ENCODE data around the gene SLC24A4.
A peak's percentile ranks its signal among the peaks of the same experiment; 100 is the strongest.

Gene SLC24A4

DNA sequence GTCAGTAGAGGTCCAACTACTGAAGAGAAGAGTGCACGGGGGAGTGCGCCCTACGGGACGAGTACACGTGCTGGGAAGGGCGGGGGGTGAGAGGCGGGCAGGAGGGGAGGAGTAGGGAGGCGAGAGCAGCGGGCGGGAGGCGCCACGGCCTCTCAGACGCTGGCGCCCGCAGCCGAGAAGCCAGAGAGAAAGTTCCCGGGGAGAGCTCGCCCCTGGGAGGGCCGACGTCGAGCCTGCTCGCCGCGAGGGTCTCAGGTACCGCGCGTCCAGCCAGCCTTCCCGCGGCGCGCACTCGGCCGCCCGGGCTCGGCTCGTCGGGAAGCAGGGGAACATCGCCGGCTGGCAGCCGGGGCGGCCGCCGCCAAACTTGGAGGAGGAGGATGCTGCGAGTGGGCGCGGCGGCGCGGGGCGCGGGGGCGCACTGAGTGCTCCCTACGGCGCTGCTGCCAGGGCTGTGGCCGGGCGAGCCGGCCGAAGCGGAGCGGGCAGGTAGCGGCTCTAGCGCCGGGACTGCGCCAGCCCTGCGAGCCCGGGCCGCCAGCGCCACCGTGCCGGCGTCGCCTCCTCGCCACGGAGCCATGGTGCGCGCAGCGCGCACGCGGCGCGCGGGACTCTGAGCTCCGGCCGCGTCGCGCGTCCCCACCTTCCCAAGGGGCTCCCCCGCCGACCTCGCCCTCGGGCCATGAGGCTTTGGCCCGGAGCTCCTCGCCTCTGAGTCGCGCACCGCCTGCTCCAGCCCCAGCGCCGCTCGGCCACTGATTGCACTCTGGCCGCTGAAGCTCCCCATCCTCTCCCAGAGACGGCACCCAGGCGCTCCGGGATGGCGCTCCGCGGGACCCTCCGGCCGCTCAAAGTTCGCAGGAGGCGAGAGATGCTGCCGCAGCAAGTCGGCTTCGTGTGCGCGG is at the start of gene SLC24A4:
SLC24A4 (plus strand) TSS at position 155 of the 905 bp plus-strand sequence; CDS start at position 821, 666 bp downstream.
- no peak for DNase-seq

DNA sequence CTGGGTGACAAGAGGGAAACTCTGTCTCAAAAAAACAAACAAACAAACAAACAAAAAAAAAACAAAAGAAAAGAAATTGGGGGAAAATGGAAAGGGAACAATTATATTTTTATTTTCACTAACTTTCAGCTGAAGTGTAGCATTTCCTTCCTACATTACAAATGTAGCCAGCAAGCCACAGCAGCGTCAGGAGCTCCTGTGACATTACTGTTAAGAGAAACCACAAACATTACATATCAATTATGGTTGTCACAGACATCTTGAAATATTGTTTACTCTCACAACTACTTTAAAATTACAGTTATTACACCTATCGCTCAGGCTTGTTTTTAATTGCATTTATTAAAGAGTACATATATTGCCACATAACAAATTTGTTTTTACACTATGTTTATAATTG is 49.8 kb upstream of the SLC24A4 start:
- DNase-seq = no peak

DNA sequence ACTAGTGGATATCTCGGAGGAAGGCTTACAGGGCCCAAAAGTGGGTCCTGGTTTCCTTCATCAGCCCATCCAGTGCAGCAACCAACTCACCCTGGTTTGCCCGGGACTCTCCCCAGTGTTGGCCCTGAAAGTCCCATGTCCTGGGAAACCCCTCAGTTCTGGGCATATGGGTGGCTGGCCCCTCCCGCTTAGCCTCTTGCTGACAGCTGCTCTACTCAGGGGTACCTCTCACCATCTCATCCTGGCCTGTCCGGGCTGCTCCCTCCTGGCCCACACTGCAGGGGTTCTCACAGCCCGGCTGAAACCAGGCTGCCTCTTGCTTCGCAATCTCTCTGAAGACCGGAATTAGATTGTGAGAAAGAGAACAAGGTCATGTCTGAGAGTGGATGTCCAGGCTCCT is 48.9 kb upstream of the SLC24A4 start:
- DNase-seq = no peak

- DNase-seq = no peak
Observed at GRCh38 chr14:92276074-92276473, 46.9 kb upstream of the SLC24A4 start.

- DNase-seq = no peak
Observed at GRCh38 chr14:92277031-92277430, 45.9 kb upstream of the SLC24A4 start.

DNA sequence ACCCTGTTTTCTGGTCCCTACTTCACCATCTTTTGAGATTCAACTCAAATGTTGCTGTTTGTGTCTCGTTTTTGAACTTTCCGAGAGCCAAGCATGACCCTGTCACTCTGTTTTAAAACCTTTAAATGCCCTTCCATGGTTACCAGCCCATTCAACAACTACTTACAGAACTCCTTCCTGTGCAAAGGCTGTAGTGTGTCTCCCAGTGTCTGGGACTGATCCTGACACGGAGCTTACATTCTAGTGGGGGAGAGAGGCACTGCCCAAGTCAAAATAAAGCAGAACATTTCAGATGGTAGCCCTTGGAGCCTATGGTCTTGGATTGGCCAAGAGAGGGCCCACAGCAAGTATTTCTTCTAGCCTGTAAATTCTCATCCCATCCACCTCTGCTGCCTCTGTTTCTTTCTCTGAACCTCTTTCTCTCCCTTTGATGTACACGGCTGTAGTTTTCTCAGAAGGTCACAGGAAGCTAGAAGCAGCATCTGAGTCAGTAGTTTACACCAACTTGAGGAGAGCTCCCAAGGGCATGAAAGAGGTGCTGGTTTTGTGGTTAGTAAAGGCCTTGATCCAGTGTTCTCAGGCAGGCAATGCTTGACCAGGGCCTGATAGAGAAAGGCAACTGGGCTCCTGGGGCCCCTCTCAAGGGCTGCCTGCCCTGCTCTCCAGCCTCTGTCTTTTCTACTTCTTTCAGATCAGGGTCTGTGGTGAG is 42.3 kb upstream of the SLC24A4 start:
- DNase-seq = peak; percentile 21

DNA sequence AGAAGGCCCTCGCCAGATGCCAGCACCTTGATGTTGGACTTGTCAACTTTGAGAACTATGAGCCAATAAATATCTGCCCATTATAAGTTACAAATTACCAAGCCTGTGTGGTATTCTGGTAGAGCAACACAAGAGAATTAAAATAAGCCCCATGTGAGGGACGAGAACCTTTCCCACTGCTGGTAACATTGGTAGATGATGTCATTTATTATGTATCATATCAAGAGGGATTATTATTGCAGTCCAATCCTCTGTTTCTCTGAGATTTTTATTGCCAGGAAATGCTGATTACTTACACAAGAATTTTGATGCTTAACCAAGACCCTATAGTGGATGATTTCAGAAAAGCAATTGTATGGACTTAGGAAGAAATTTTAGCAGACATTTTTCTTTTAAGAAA is 40.3 kb upstream of the SLC24A4 start:
- DNase-seq = no peak

DNA sequence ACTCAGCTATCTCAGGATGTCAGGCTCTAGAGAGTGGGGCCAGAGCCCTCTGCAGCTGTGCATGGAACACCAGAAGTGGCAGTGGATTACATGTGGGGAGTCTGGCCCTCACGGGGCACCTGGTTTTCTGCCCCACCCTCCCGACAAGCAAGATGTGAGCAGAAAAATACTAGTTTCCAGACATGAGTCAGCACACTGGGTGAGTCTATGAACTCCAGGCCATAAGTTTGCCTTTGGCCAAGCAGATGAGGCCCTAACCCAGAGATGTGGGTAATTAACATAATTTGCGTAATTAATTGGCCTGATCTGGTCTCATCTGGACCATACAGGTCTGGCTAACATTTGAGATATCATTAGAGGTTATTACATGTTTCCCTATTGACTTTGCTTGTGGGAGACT is 37.7 kb upstream of the SLC24A4 start:
- no peak for DNase-seq

- no peak for DNase-seq
Observed at GRCh38 chr14:92287987-92288386, 35.0 kb upstream of the SLC24A4 start.

DNA sequence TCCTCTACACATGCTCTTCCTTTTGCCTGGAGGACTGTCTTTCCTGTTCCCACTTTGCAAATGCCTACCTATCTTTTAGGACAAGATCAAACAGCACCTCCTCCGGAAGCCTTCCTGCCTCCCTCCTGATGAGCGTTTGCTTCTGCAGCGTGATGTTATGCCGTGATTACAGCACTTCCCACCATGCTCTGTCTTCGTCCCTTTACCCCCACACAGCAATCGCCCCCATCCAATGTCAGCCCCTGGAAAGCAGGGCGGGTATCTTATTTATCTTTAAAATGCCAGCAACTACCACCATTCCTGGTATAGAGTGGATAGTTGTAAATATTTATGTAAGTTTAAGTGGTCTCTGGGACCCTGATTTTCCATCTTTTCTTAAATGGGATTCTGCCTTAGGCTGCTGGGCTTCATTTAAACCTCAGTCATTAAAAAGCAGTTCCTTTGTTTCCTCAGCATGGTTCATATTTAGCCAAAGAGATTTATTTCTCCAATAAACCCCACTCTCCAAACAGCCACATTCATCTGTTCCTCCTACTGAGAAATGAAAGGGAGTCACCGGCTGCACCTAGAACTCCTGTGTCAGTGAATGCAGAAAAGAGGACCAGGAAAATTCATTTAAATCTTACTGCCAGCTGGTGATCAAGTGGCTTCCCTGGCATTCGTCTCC is 33.8 kb upstream of the SLC24A4 start:
- no peak for DNase-seq

DNA sequence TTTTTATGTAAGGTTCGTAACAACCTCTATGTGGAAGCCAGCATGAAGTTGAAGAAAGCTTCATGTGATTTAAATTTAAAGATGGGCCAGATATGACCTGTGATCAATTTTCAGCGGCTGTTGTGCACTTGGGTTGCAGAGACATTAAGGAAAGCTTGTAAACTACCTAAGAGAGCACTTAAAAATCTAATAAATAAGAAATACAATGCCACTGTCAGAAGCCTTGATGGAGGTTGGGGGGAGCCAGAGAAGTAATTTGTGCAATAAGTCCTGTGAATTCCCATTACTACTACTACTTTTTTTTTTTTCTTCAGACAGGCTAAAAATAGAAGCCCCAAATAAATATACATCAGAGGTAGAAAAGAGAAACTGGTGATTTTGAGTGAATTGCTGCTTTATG is 30.3 kb upstream of the SLC24A4 start:
- no peak for DNase-seq

DNA sequence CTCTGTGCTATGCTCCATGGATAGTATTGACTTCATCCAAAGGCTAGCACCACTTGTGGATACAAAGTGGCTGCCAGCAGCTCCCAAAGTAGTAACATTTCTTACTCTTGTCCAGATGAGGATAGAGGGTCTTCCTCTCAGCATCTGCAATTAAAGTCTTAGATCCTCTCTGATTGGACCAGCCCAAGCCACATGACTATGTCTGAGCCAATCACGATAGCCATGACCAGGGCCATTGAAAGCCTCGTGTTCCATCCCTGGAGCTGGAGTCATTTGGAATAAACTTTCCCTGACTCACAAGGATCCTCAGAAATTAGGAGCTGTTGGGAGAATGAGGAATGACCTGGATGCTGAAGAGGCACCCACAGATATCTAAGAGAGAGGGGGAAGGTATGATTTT is 28.5 kb upstream of the SLC24A4 start:
- DNase-seq = no peak

GRCh38 chr14:92297818-92298595 is 25.0 kb upstream of the SLC24A4 start:
- no peak for DNase-seq

DNA sequence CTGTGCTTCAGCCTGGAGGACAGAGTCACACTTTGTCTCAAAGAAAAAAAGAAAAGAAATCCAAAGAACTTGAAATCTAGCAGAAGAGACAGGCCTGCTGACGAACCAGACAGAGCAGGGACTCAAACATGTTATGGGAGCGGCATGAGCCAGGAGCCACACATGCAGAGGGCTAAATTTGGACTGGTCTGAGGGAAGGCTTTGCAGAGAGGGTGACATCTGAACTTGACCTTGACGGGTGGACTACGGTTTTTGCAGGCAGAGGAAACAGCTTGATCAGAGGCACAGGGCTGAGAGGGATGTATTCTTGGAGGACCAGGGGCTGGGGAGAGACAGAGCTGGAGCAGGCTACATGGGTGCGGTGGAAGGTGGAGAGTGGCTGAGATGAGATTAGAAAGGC is 20.5 kb upstream of the SLC24A4 start:
- DNase-seq = no peak

- no peak for DNase-seq
Observed at GRCh38 chr14:92308716-92309115, 14.2 kb upstream of the SLC24A4 start.

DNA sequence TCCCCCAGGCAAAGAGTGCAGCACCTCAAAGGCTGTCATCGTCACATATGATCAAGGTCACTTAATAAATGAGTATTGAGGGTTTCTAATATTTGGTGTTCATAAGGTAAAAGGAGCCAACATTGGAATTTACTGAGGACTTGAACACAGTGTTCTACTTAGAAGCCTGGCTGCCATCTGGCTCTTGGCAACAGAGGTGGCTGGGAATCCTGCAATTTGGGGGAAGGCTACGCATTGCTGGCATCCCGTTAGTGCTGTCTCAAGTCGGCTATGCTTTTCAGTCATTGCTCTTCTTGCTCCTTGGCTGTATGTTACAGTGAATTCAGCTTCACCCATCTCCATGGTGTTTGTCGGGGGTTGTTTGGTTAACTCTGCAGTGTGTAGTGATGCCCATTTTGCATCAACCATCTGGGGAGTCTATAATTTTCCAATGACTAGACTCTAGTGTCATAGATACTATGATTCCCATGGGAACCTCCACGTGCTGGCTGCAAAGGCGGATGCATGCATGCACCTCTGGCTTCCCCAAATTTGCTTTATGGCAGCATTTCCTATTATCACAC is 12.9 kb upstream of the SLC24A4 start:
- DNase-seq = no peak

- no peak for DNase-seq
Observed at GRCh38 chr14:92310776-92311375, 12.1 kb upstream of the SLC24A4 start.

DNA sequence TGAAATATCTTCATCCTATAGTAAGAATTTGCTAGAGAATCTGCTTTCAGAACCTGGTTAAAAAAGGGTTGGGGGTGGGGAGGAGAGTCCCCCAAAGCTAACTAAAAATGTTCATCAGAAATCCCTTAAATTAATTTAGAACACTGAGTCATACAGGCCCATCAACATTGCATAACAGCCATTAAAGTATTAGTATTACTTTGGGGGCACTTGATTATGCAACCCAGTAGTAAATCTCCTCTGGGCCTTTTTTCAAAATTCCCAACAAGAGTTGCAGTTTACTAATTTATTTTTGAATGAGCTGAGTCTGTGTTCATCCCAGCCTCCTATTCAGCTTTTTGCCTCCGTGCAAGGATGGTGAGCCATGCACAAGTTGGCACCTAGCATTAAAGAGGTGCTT is 8.8 kb upstream of the SLC24A4 start:
- no peak for DNase-seq

GRCh38 chr14:92315050-92315805 is 7.7 kb upstream of the SLC24A4 start:
- no peak for DNase-seq

DNA sequence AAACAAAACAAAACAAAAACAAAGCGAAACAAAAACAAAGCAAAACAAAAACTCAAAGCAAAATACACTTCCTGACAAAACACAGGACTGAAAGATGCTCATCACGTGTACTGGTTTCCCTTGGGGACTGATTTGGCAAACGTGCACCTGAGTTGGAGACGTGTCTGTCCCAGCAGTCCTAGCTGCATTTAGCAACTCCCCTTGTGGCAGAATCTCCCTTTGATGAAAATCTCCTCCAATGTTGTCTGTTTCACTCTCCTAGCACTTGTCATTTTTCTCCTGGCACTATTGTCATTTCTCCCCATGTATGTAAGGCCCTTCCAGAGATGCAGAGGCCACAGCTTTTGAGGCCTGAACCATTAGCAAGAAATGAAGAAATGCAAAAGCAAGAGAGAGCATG is 6.8 kb upstream of the SLC24A4 start:
- DNase-seq = no peak

GRCh38 chr14:92316937-92317336 is 6.0 kb upstream of the SLC24A4 start:
- no peak for DNase-seq
